PC-9 (cell line): ENCODE data around the gene CHIT1. TPM values are rescaled to one million over a fixed set of nuclear protein-coding genes. Genes with fewer than 3 reads are reported as not detected.

ENCODE experiments used
- BruUV-seq: library from RNA; stranded (reverse); fragments of 400-500 nt; replicated peaks from 2 replicates; lab custom pipeline; 2021; lab: Mats Ljungman, UMichigan
- CTCF ChIA-PET: fragments of 300-600 bp; sonication (Branson Sonifier 250); formaldehyde crosslinking; loops from one replicate; lab custom pipeline; 2022; ENCODE audit warnings: antibody characterized with exemption; lab: Charles Lee
- POLR2A ChIA-PET: fragments of 300-600 bp; sonication (Branson Sonifier 250); formaldehyde crosslinking; loops from one replicate; lab custom pipeline; 2022; ENCODE audit warnings: antibody characterized with exemption; ENCODE audit not compliant: unreplicated experiment; lab: Charles Lee
- DNase-seq, 2 experiments: peaks; one replicate each; pipeline versions ENCODE4 v3.0.0 to v3.0.0-alpha.2; 2015 to 2022; ENCODE audit warnings: mixed read lengths in 1 of 2
- H2AFZ ChIP-seq: fragments of 200-600 bp; sonication (generic); 2 replicates; pipeline ENCODE4 v1.8.1; 2017; ENCODE audit warnings: antibody characterized with exemption
- H3F3A ChIP-seq: fragments of 200-600 bp; sonication (generic); 2 replicates; pipeline ENCODE4 v1.8.1; 2017; ENCODE audit warnings: antibody characterized with exemption, mild to moderate bottlenecking, low read depth; ENCODE audit not compliant: insufficient read depth
- H3K27ac ChIP-seq: fragments of 200-600 bp; sonication (generic); 2 replicates; pipeline ENCODE4 v1.6.1; 2016; ENCODE audit warnings: mixed run types
- H3K27me3 ChIP-seq: fragments of 200-600 bp; sonication (generic); 2 replicates; pipeline ENCODE4 v1.6.1; 2016; ENCODE audit warnings: low read depth, mixed run types; ENCODE audit not compliant: insufficient read depth
- H3K36me3 ChIP-seq: fragments of 200-600 bp; sonication (generic); 2 replicates; pipeline ENCODE4 v1.6.1; 2016; ENCODE audit warnings: low read depth, mixed run types
- H3K4me1 ChIP-seq: fragments of 200-600 bp; sonication (generic); replicated peaks from 2 replicates; pipeline ENCODE4 v1.6.1; 2016; ENCODE audit warnings: mixed run types; ENCODE audit not compliant: insufficient read depth
- H3K4me2 ChIP-seq: fragments of 200-600 bp; sonication (generic); 2 replicates; pipeline ENCODE4 v1.6.1; 2017; ENCODE audit warnings: mixed run types
- H3K4me3 ChIP-seq: fragments of 200-600 bp; sonication (generic); 2 replicates; pipeline ENCODE4 v1.6.1; 2016; ENCODE audit warnings: mixed run types
- H3K79me2 ChIP-seq: fragments of 200-600 bp; sonication (generic); 2 replicates; pipeline ENCODE4 v1.6.1; 2017; ENCODE audit warnings: low read depth, mixed run types
- H3K9me2 ChIP-seq: fragments of 200-600 bp; sonication (generic); 2 replicates; pipeline ENCODE4 v1.8.1; 2017; ENCODE audit warnings: mild to moderate bottlenecking; ENCODE audit not compliant: insufficient read depth
- H3K9me3 ChIP-seq: fragments of 200-600 bp; sonication (generic); 2 replicates; pipeline ENCODE4 v1.8.1; 2016; ENCODE audit warnings: low read depth; ENCODE audit not compliant: insufficient read depth
- H4K20me1 ChIP-seq: fragments of 200-600 bp; sonication (generic); 2 replicates; pipeline ENCODE4 v1.8.1; 2017; ENCODE audit not compliant: insufficient read depth
- CTCF ChIP-seq: fragments of 200-600 bp; sonication (generic); conservative IDR thresholded peaks from 2 replicates; pipeline ENCODE4 v1.6.1; 2017; ENCODE audit warnings: mixed run types, antibody characterized with exemption, mild to moderate bottlenecking, moderate library complexity
- EZH2 ChIP-seq: fragments of 200-600 bp; sonication (generic); IDR thresholded peaks from 2 replicates; pipeline ENCODE4 v1.8.0; 2017; ENCODE audit warnings: antibody characterized with exemption, low read depth
- intact Hi-C: fragments of 100-400 bp; cut with micrococcal nuclease; formaldehyde crosslinking; loops from one replicate; pipeline ENCODE4 v1.10.0; 2022; ENCODE audit not compliant: unreplicated experiment
- total RNA-seq: library from RNA; stranded (reverse); gene quantifications from 2 replicates; pipeline ENCODE4 v1.2.3, GENCODE V29; 2021

The CHIT1 gene
- total RNA-seq, 1 experiment from 2014 or later: not detected

DNA sequence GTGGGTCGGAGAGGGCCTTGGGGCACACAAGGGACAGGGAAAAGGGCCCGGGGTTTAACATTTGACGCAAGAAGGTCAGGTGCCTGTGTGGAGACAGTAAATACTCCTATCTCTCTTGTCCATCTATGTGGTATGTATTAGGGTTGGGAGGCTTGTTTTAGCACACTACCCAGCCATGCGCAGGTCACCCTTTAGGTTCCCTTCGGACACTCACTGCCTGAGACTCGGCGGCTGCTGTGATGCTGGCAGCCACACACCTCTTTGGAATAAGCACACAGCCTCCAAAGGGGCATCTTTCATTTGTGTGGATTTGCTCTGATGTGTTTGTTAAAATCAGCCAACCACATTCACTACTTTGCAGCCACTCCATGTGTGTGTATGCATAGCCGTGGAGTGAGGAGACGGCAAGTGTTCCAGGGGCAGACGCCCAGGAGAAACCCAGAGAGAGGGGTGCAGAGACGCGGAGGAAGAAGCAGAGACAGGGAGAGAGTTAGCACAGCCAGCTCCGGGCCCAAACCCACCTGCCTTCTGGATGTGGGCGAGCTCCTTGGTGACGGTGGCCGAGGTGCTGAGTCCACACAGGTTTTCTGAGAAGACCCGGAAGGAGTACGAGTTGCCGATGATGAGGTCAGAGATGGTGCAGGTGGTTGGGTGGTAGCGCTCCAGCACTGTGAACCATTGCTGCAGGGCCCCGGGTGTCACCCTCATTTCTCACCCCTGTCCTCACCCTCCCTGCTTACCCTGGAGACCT is 59.5 kb downstream of the CHIT1 start:
- Histone ChIP-seq H3K36me3 (no peaks in the 10 kb centered on the region), H3K79me2 (no peaks in the 10 kb centered on the region), H3K4me1 (peaks cover 17% of the 10 kb centered on the region), H4K20me1 (no peaks in the 10 kb centered on the region), H3K9me3 (no peaks in the 10 kb centered on the region), H3K4me3 (no peak overlapping the region), H3F3A (no peaks in the 10 kb centered on the region), H2AFZ (no peak overlapping the region), H3K27ac (no peak overlapping the region), H3K9me2 (no peaks in the 10 kb centered on the region), H3K27me3 (no peaks in the 10 kb centered on the region), H3K4me2 (no peak overlapping the region)
- POLR2A ChIA-PET: no interaction called here
- BruUV-seq: no TSS peak
- TF ChIP-seq CTCF: no peak
- TF ChIP-seq EZH2: no peak
- intact Hi-C loops: no loop called here
- no peak for DNase-seq
- CTCF ChIA-PET: interaction anchor here (0.6 kb wide), 1 partner anchor 131 kb away, joined by 3 read pairs; no protein-coding TSS in a partner anchor

DNA sequence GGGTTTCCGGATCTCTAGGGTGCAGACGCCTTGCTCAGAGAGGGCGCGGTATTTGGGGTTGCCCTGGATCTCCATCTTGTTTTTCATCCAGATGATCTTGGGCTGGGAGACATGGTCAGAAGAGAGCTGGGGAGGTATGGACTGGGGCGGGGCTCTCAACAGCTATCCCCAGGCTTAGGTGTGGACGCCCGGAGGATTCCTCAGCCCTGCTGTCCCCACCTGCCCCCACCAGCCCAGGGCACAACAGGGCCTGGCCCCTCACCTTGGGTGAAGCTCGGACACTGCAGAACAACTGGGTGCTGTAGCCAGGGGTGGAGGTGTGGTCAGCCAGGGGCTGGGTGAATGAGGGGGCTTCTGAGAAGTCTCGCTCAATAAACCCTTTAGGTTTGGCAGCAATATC is 60.5 kb downstream of the CHIT1 start:
- Histone ChIP-seq H3K4me3 (no peak overlapping the region), H3K27ac (no peak overlapping the region), H3K27me3 (no peaks in the 10 kb centered on the region), H3K4me1 (peaks cover 14% of the 10 kb centered on the region), H3K36me3 (no peaks in the 10 kb centered on the region), H4K20me1 (no peaks in the 10 kb centered on the region), H3K9me3 (no peaks in the 10 kb centered on the region), H3F3A (no peaks in the 10 kb centered on the region), H3K79me2 (no peaks in the 10 kb centered on the region), H2AFZ (no peak overlapping the region), H3K9me2 (no peaks in the 10 kb centered on the region), H3K4me2 (no peak overlapping the region)
- no TSS peak for BruUV-seq
- intact Hi-C loops: no loop called here
- POLR2A ChIA-PET: no interaction called here
- no peak for DNase-seq
- TF ChIP-seq CTCF: no peak
- CTCF ChIA-PET: no interaction called here

DNA sequence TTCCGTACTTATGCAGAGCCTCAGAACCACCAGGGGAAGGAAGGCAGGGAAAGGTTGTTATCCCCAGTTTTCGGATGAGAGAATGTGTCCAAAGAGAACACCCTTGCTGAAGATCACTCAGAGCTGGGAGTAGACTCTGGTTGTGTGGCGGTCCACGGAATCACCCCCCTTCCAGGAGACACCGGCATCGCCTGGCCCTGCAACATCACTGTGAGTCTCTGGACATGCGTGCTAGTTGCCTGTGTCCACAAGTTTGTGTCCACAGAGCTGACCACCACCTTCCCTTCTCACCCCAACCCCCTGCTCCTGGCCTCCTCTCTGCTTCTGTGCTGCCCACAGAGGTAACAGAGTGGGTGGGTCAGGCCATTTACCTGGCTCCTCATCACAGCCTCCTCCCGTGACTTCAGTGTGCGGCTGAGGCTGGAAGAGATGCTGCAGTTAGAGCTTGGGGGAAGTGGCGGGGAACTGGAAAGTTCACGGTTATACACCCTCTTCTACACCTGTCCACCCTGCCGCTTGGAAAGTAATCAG is 61.2 kb downstream of the CHIT1 start:
- no TSS peak for BruUV-seq
- no peaks in the 10 kb centered on the region for H3F3A ChIP-seq
- H3K9me2 ChIP-seq: no peaks in the 10 kb centered on the region
- POLR2A ChIA-PET: no interaction called here
- H3K27me3 ChIP-seq: no peaks in the 10 kb centered on the region
- no peak overlapping the region for H2AFZ ChIP-seq
- no peaks in the 10 kb centered on the region for H3K79me2 ChIP-seq
- TF ChIP-seq CTCF: no peak
- no peak for TF ChIP-seq EZH2
- CTCF ChIA-PET: no interaction called here
- H3K4me3 ChIP-seq: no peak overlapping the region
- H3K4me2 ChIP-seq: no peak overlapping the region
- peaks cover 7% of the 10 kb centered on the region for H3K4me1 ChIP-seq
- intact Hi-C loops: no loop called here
- no peaks in the 10 kb centered on the region for H3K9me3 ChIP-seq
- H3K36me3 ChIP-seq: no peaks in the 10 kb centered on the region
- H3K27ac ChIP-seq: no peak overlapping the region
- no peak for DNase-seq
- H4K20me1 ChIP-seq: no peaks in the 10 kb centered on the region
